ENCODE data around the gene ZNF92.

ZNF92 gene

GRCh38 chr7:65369843-65370242 is 3.8 kb upstream of the ZNF92 start:
- TF ChIP-seq, protein P1, sequence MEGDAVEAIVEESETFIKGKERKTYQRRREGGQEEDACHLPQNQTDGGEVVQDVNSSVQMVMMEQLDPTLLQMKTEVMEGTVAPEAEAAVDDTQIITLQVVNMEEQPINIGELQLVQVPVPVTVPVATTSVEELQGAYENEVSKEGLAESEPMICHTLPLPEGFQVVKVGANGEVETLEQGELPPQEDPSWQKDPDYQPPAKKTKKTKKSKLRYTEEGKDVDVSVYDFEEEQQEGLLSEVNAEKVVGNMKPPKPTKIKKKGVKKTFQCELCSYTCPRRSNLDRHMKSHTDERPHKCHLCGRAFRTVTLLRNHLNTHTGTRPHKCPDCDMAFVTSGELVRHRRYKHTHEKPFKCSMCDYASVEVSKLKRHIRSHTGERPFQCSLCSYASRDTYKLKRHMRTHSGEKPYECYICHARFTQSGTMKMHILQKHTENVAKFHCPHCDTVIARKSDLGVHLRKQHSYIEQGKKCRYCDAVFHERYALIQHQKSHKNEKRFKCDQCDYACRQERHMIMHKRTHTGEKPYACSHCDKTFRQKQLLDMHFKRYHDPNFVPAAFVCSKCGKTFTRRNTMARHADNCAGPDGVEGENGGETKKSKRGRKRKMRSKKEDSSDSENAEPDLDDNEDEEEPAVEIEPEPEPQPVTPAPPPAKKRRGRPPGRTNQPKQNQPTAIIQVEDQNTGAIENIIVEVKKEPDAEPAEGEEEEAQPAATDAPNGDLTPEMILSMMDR (IDR thresholded peaks at IDR 0.05; ENCODE audit: low read depth, low read length, missing control alignments) = no peak

DNA sequence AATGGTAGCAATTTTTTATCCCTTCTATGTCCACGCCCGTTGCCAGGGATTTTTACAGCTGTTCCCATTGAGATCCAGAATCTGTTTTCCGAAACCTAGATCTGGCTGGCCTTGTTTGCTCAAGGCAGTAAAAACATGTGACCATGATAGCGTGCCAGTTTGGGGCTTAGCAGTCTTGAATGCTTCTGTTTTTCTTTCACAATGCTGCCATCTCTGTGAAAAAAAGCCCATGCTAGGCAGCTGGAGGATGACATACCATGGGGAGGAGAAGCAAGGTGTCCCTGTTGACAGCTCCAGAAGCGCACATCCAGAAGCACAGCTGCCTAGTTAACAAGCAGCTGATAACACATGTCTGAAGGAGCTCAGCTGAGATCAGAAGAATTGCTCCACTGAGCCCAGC is 2.2 kb upstream of the ZNF92 start:
- TF ChIP-seq, protein P1 (IDR thresholded peaks at IDR 0.05; ENCODE audit: low read depth, low read length, missing control alignments) = no peak
- H3K4me3 ChIP-seq (replicated peaks; ENCODE audit: low read depth, low read length) = no peak overlapping the region
- no peak for DNase-seq (ENCODE audit: extremely low read depth, low read depth)

More at GRCh38 chr7:65369843-65370242, 3.8 kb upstream of the ZNF92 start:
- no peak overlapping the region for H3K4me3 ChIP-seq (replicated peaks; ENCODE audit: low read depth, low read length)
- no peak for DNase-seq (ENCODE audit: extremely low read depth, low read depth)

GRCh38 chr7:65379318-65379717 is 5.7 kb downstream of the ZNF92 start:
- TF ChIP-seq, protein P1 (IDR thresholded peaks at IDR 0.05; ENCODE audit: low read depth, low read length, missing control alignments) = no peak
- no peak overlapping the region for H3K4me3 ChIP-seq (replicated peaks; ENCODE audit: low read depth, low read length)
- DNase-seq (ENCODE audit: extremely low read depth, low read depth) = no peak

DNA sequence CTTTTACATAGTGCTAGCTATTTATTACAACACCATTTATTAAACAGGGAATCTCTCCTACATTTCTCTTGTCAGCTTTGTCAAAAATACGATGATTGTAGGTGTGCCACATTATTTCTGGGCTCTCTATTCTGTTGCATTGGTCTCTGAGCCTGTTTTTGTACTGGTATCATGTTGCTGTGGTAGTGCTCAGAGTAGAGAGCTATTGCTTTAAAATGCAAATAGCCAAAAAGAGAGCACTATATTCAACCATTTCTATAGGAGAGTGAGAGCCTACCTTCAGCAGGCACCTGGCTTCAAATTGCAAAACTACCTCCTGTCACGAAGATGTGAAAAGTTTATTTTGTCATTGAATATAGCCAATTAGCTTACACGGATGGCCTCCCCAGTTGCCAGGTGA is 8.1 kb downstream of the ZNF92 start:
- no peak for DNase-seq (ENCODE audit: extremely low read depth, low read depth)
- H3K4me3 ChIP-seq (replicated peaks; ENCODE audit: low read depth, low read length) = no peak overlapping the region
- TF ChIP-seq, protein P1 (IDR thresholded peaks at IDR 0.05; ENCODE audit: low read depth, low read length, missing control alignments) = no peak

DNA sequence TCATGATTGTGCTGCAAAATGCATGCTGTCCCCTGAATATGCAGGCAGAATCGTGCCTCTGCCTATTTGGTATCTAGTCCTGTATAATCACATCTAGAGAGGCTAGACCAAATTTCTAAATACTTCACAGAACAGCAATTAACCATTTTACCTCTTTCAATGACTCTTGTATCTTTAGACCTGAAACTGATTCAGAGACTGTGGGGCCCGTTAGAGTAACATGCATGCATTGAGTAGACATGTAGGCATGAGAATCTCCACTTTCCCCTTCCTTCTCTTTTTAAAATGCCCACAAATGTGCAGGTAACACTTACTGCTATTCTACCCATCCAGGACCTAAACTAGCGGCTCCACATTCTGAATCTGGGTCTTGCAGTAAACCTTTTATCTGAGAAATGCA is 8.8 kb downstream of the ZNF92 start:
- TF ChIP-seq, protein P1 (IDR thresholded peaks at IDR 0.05; ENCODE audit: low read depth, low read length, missing control alignments) = no peak
- no peak overlapping the region for H3K4me3 ChIP-seq (replicated peaks; ENCODE audit: low read depth, low read length)
- DNase-seq (ENCODE audit: extremely low read depth, low read depth) = no peak

GRCh38 chr7:65387891-65388290 is 14.2 kb downstream of the ZNF92 start:
- no peak overlapping the region for H3K4me3 ChIP-seq (replicated peaks; ENCODE audit: low read depth, low read length)
- DNase-seq (ENCODE audit: extremely low read depth, low read depth) = no peak
- TF ChIP-seq, protein P1 (IDR thresholded peaks at IDR 0.05; ENCODE audit: low read depth, low read length, missing control alignments) = no peak

DNA sequence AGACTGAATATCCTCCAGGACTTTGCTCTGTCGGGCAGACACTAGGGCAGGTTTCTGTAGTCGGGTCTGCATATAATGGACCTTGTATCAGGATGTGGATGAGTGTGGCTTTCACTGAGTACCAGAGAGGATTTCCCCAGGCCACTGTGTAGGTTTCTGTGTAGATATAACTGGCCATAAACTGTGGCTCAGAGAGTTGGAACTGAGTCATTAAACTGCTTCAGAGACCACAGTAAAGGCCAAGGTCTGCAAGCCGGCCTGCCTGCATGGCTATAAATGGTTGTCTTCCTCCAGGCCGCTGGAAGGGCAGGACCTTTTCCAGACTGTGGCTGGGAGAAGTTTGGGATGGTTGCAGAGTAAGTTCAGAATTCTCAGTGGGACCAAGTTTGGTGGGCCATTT is 16.9 kb downstream of the ZNF92 start:
- H3K4me3 ChIP-seq (replicated peaks; ENCODE audit: low read depth, low read length) = no peak overlapping the region
- TF ChIP-seq, protein P1 (IDR thresholded peaks at IDR 0.05; ENCODE audit: low read depth, low read length, missing control alignments) = no peak
- DNase-seq (ENCODE audit: extremely low read depth, low read depth) = no peak

All from HFF-Myc (cell line).